NCI-H2227 (cell line): Measurements from ENCODE around the gene HSPA1B.
"Not testable (repeated sequence)": the region's sequence is repeated elsewhere in the genome, so short reads cannot be mapped to it uniquely, and the experiment has no call there.

ENCODE experiments used
- DNase-seq: peaks from one replicate; lab custom pipeline; 2025; ENCODE audit not compliant: unreplicated experiment; lab: John Stamatoyannopoulos, UW

The HSPA1B gene

GRCh38 chr6:31826793-31827285 is 699 bp upstream of the HSPA1B start:
- peak; percentile 78 for DNase-seq

GRCh38 chr6:31829633-31830283 is 2.2 kb downstream of the HSPA1B start:
- peak; percentile 59 for DNase-seq

GRCh38 chr6:31830886-31831335 is 3.4 kb downstream of the HSPA1B start:
- DNase-seq, result no peak

- no peak for DNase-seq
These were observed 4.0 kb downstream of the HSPA1B start for GRCh38 chr6:31831350-31832215.

- DNase-seq, result peak; percentile 95
These were observed 7.1 kb downstream of the HSPA1B start for GRCh38 chr6:31834367-31835250.

- DNase-seq, result no peak
These were observed 8.5 kb downstream of the HSPA1B start for GRCh38 chr6:31836047-31836473.

GRCh38 chr6:31836474-31837368 is 9.2 kb downstream of the HSPA1B start:
- no peak for DNase-seq

- DNase-seq, result no peak
These were observed 10.0 kb downstream of the HSPA1B start for GRCh38 chr6:31837369-31838113.

- not testable (repeated sequence) for DNase-seq
These were observed 10.6 kb downstream of the HSPA1B start for GRCh38 chr6:31838114-31838553.

- DNase-seq, result no peak
These were observed 11.4 kb downstream of the HSPA1B start for GRCh38 chr6:31838968-31839367.

GRCh38 chr6:31839779-31840126 is 12.2 kb downstream of the HSPA1B start:
- DNase-seq, result not testable (repeated sequence)

- DNase-seq, result no peak
These were observed 14.5 kb downstream of the HSPA1B start for GRCh38 chr6:31842053-31842452.

GRCh38 chr6:31844507-31844906 is 17.0 kb downstream of the HSPA1B start:
- no peak for DNase-seq

- DNase-seq, result no peak
These were observed 19.9 kb downstream of the HSPA1B start for GRCh38 chr6:31847276-31847978.

GRCh38 chr6:31850765-31851484 is 23.4 kb downstream of the HSPA1B start:
- DNase-seq, result no peak

- DNase-seq, result no peak
These were observed 23.9 kb downstream of the HSPA1B start for GRCh38 chr6:31851485-31851832.

- not testable (repeated sequence) for DNase-seq
These were observed 24.6 kb downstream of the HSPA1B start for GRCh38 chr6:31851980-31852718.
